CD4-positive, alpha-beta T cell (primary cell): ENCODE results near the gene ATP7A. TPM values are rescaled to one million over a fixed set of nuclear protein-coding genes. Genes with fewer than 3 reads are reported as not detected.
"Not testable (repeated sequence)": the region's sequence is repeated elsewhere in the genome, so short reads cannot be mapped to it uniquely, and the experiment has no call there.

Experiments used
- ATAC-seq: fragments of 200-7000 bp; cut with Tn5 transposase; one replicate; pipeline ENCODE4 v1.10.0; 2022; ENCODE audit warnings: mild to moderate bottlenecking; ENCODE audit not compliant: poor library complexity
- CTCF ChIA-PET: fragments of 350-600 bp; sonication (Branson Sonifier 250); formaldehyde crosslinking; loops from one replicate; lab custom pipeline; 2021; ENCODE audit warnings: antibody characterized with exemption, inconsistent platforms; lab: Charles Lee
- POLR2A ChIA-PET: fragments of 350-600 bp; sonication (Branson Sonifier 250); formaldehyde crosslinking; loops from one replicate; lab custom pipeline; 2021; ENCODE audit warnings: antibody characterized with exemption, inconsistent platforms; lab: Charles Lee
- DNase-seq, 14 experiments: peaks; one replicate each; pipeline ENCODE4 v3.0.0-alpha.2; 2013 to 2020; ENCODE audit warnings: mixed read lengths in 2 of 14
- H3K27ac ChIP-seq, 2 donors: one replicate each; pipeline versions ENCODE4 v1.5.1 to v1.7.0; 2013; ENCODE audit warnings: low read length in 2 of 2, low read depth in 1 of 2, mild to moderate bottlenecking in 1 of 2
- H3K27me3 ChIP-seq, 2 experiments: 1 replicate in 1 of 2; 2 replicates in 1 of 2; pipeline versions ENCODE4 v1.6.1 to v1.7.0; 2013; ENCODE audit warnings: low read length in 2 of 2, control low read depth in 1 of 2, mild to moderate bottlenecking in 1 of 2, moderate library complexity in 1 of 2; ENCODE audit not compliant: insufficient read depth in 2 of 2, control insufficient read depth in 1 of 2
- H3K36me3 ChIP-seq: one replicate; pipeline ENCODE4 v1.6.1; 2013; ENCODE audit warnings: low read length, control low read depth; ENCODE audit not compliant: insufficient read depth
- H3K4me1 ChIP-seq: one replicate; pipeline ENCODE4 v1.6.1; 2013; ENCODE audit warnings: low read length, control low read depth; ENCODE audit not compliant: insufficient read depth
- H3K4me3 ChIP-seq: one replicate; pipeline ENCODE4 v1.5.1; 2013; ENCODE audit warnings: mild to moderate bottlenecking, low read length, moderate library complexity
- H3K9me3 ChIP-seq, 2 experiments: 1 replicate in 1 of 2; 2 replicates in 1 of 2; pipeline versions ENCODE4 v1.6.1 to v1.7.0; 2013; ENCODE audit warnings: low read length in 2 of 2, mild to moderate bottlenecking in 2 of 2, control low read depth in 1 of 2, moderate library complexity in 1 of 2; ENCODE audit not compliant: control insufficient read depth in 1 of 2, insufficient read depth in 1 of 2
- H3K27ac Mint-ChIP-seq: one replicate; pipeline ENCODE4 v1.8.0; 2020; ENCODE audit warnings: mixed read lengths
- H3K27me3 Mint-ChIP-seq: one replicate; pipeline ENCODE4 v1.8.0; 2021; ENCODE audit warnings: mixed read lengths
- H3K36me3 Mint-ChIP-seq: one replicate; pipeline ENCODE4 v1.8.0; 2021; ENCODE audit warnings: low read depth, mixed read lengths
- H3K4me1 Mint-ChIP-seq: one replicate; pipeline ENCODE4 v1.8.0; 2021; ENCODE audit warnings: low read depth, mixed read lengths
- H3K4me3 Mint-ChIP-seq: one replicate; pipeline ENCODE4 v1.8.0; 2020; ENCODE audit warnings: mild to moderate bottlenecking, mixed read lengths
- H3K9me3 Mint-ChIP-seq: one replicate; pipeline ENCODE4 v1.8.0; 2020; ENCODE audit warnings: mixed read lengths
- CTCF ChIP-seq: fragments of 200-600 bp; IDR thresholded peaks from one replicate; pipeline ENCODE4 v1.8.0; 2022; ENCODE audit warnings: antibody characterized with exemption, mild to moderate bottlenecking
- intact Hi-C, 2 experiments: fragments of 100-400 bp; cut with DNase I in 1 of 2; cut with micrococcal nuclease in 1 of 2; formaldehyde crosslinking; loops; one replicate each; pipeline versions ENCODE4 v1.15.1 to v1.9.0; 2023 to 2025; cut with DNase I, micrococcal nuclease
- total RNA-seq, 174 experiments: library from RNA in 2 of 174; stranded (reverse) in 2 of 174; gene quantifications; one replicate each; pipeline ENCODE4 v1.2.3 and lab custom pipeline; 2021 to 2026

The ATP7A gene
- total RNA-seq, 2 experiments from 2014 or later, result 12.1 to 12.8 TPM

- no peak for ATAC-seq
- H3K4me3 Mint-ChIP-seq, result no peak overlapping the region
- H3K4me1 ChIP-seq, result no peaks in the 10 kb centered on the region
- H3K4me3 ChIP-seq, result no peak overlapping the region
- H3K27ac ChIP-seq, result no peak overlapping the region
- peaks cover 13% of the 10 kb centered on the region for H3K4me1 Mint-ChIP-seq
- H3K27ac Mint-ChIP-seq, result no peak overlapping the region
- no peaks in the 10 kb centered on the region for H3K27me3 Mint-ChIP-seq
- peaks cover 6% of the 10 kb centered on the region for H3K36me3 Mint-ChIP-seq
- ChIA-PET CTCF (no interaction called here), POLR2A (no interaction called here)
- no peaks in the 10 kb centered on the region for H3K9me3 ChIP-seq
- intact Hi-C loops, result loop anchor here in 1 of 2 experiments (5.0 kb wide), 1 partner anchor 36 kb away; no protein-coding TSS in a partner anchor
- no peaks in the 10 kb centered on the region for H3K27me3 ChIP-seq
- TF ChIP-seq CTCF, result no peak
- DNase-seq, result no peak
- H3K9me3 Mint-ChIP-seq, result peaks cover 7% of the 10 kb centered on the region
- no peaks in the 10 kb centered on the region for H3K36me3 ChIP-seq
These were observed 160.8 kb downstream of the ATP7A start for GRCh38 chrX:78071331-78071730.

- not testable (repeated sequence) for H3K27ac ChIP-seq, H3K9me3 Mint-ChIP-seq, H3K36me3 ChIP-seq, H3K4me3 ChIP-seq, H3K4me1 ChIP-seq, H3K9me3 ChIP-seq, H3K27me3 ChIP-seq, H3K36me3 Mint-ChIP-seq, H3K27me3 Mint-ChIP-seq
- intact Hi-C loops, result loop anchor here in 1 of 2 experiments (5.0 kb wide), 1 partner anchor 34 kb away; no protein-coding TSS in a partner anchor
- H3K4me1 Mint-ChIP-seq, result peaks cover 13% of the 10 kb centered on the region
- peak overlapping the region; percentile 88 for H3K27ac Mint-ChIP-seq
- ChIA-PET CTCF (interaction anchor here (1.2 kb wide), 1 partner anchor 18 kb away, joined by 4 read pairs; no protein-coding TSS in a partner anchor), POLR2A (interaction anchor here (0.6 to 2.2 kb wide), 5 partner anchors 11 to 178 kb away, joined by 3 to 13 read pairs (median 4); partner anchors contain the start of genes ATP7A, MAGT1 and PGK1)
- DNase-seq, result peak in 13 of 14 experiments; percentile 5 to 70 (median 18)
- ATAC-seq, result peak; percentile 78
- peak overlapping the region; percentile 72 for H3K4me3 Mint-ChIP-seq
These were observed 162.9 kb downstream of the ATP7A start for GRCh38 chrX:78073147-78074077.

GRCh38 chrX:78074088-78074487 is 163.6 kb downstream of the ATP7A start:
- Mint-ChIP-seq H3K36me3 (peaks cover 6% of the 10 kb centered on the region), H3K9me3 (peaks cover 7% of the 10 kb centered on the region), H3K4me1 (peaks cover 13% of the 10 kb centered on the region), H3K27me3 (no peaks in the 10 kb centered on the region), H3K27ac (peak overlapping the region; percentile 88), H3K4me3 (no peak overlapping the region)
- POLR2A ChIA-PET, result interaction anchor here (0.6 to 2.2 kb wide), 5 partner anchors 30 to 1414 kb away, joined by 3 to 13 read pairs (median 4); partner anchors contain the start of genes ATP7A, MAGT1 and PGK1
- CTCF ChIA-PET, result interaction anchor here (1.2 kb wide), 1 partner anchor 18 kb away, joined by 4 read pairs; no protein-coding TSS in a partner anchor
- Histone ChIP-seq H3K9me3 (no peaks in the 10 kb centered on the region), H3K4me1 (no peaks in the 10 kb centered on the region), H3K36me3 (no peaks in the 10 kb centered on the region), H3K27me3 (no peaks in the 10 kb centered on the region), H3K4me3 (no peak overlapping the region), H3K27ac (no peak overlapping the region)
- no peak for TF ChIP-seq CTCF
- DNase-seq (no peak), ATAC-seq (peak; percentile 23)
- intact Hi-C loops, result loop anchor here in 1 of 2 experiments (5.0 kb wide), 1 partner anchor 33 kb away; no protein-coding TSS in a partner anchor
